Natural killer cell (primary cell): ENCODE measurements around the gene TLE3. TPM values are rescaled to one million over a fixed set of nuclear protein-coding genes. Genes with fewer than 3 reads are reported as not detected.

Experiments
- ATAC-seq, 3 donors: fragments of 150-1000 bp in 2 of 3; fragments of 200-7000 bp in 1 of 3; cut with Tn5 transposase; 1 replicate in 1 of 3; 2 replicates in 2 of 3; pipeline ENCODE4 v1.10.0; 2021; ENCODE audit warnings: mild to moderate bottlenecking in 2 of 3, moderate library complexity in 2 of 3
- DNase-seq, 2 donors: peaks; one replicate each; pipeline versions ENCODE4 v3.0.0 to v3.0.0-alpha.2; 2013 to 2021; ENCODE audit warnings: mixed read lengths in 1 of 2
- H3K27ac ChIP-seq: one replicate; pipeline ENCODE4 v1.5.1; 2013; ENCODE audit warnings: mild to moderate bottlenecking, low read length
- H3K27me3 ChIP-seq: one replicate; pipeline ENCODE4 v1.6.1; 2013; ENCODE audit warnings: low read length; ENCODE audit not compliant: control insufficient read depth, insufficient read depth
- H3K36me3 ChIP-seq: one replicate; pipeline ENCODE4 v1.6.1; 2013; ENCODE audit warnings: low read length; ENCODE audit not compliant: control insufficient read depth, insufficient read depth
- H3K4me1 ChIP-seq: one replicate; pipeline ENCODE4 v1.6.1; 2013; ENCODE audit warnings: low read length; ENCODE audit not compliant: control insufficient read depth, insufficient read depth
- H3K4me3 ChIP-seq: one replicate; pipeline ENCODE4 v1.5.1; 2013; ENCODE audit warnings: low read length
- H3K9me3 ChIP-seq: one replicate; pipeline ENCODE4 v1.6.1; 2013; ENCODE audit warnings: low read length; ENCODE audit not compliant: control insufficient read depth, insufficient read depth
- H3K27ac Mint-ChIP-seq, 2 donors: one replicate each; pipeline ENCODE4 v1.8.0; 2022; ENCODE audit warnings: mild to moderate bottlenecking in 2 of 2, mixed read lengths in 2 of 2, moderate library complexity in 1 of 2
- H3K27me3 Mint-ChIP-seq, 2 donors: one replicate each; pipeline ENCODE4 v1.8.0; 2022; ENCODE audit warnings: low read depth in 2 of 2, mixed read lengths in 2 of 2
- H3K36me3 Mint-ChIP-seq: one replicate; pipeline ENCODE4 v1.8.0; 2022; ENCODE audit warnings: mixed read lengths
- H3K4me1 Mint-ChIP-seq, 2 donors: one replicate each; pipeline ENCODE4 v1.8.0; 2022; ENCODE audit warnings: mixed read lengths in 2 of 2
- H3K4me3 Mint-ChIP-seq: one replicate; pipeline ENCODE4 v1.8.0; 2022; ENCODE audit warnings: mild to moderate bottlenecking, moderate library complexity, mixed read lengths
- H3K9me3 Mint-ChIP-seq, 2 donors: one replicate each; pipeline ENCODE4 v1.8.0; 2022; ENCODE audit warnings: mixed read lengths in 2 of 2
- WGBS: methylation state at CpG from one replicate; pipeline ENCODE4 v1.1.7; 2013; ENCODE audit warnings: missing lambda C conversion rate; ENCODE audit not compliant: insufficient coverage; 5-methylcytosine and 5-hydroxymethylcytosine counted together
- intact Hi-C: fragments of 100-400 bp; cut with micrococcal nuclease; formaldehyde crosslinking; loops from one replicate; pipeline ENCODE4 v1.14.2; 2022
- total RNA-seq, 4 donors: library from RNA; stranded (reverse); fragments of 120-200 nt in 1 of 4; gene quantifications; one replicate each; pipeline versions ENCODE4 v1.2.3 to v1.2.4, GENCODE V29; 2013 to 2022
- TF ChIP-seq, protein P1 (sequence below): fragments of 200-600 bp; IDR thresholded peaks from one replicate; pipeline ENCODE4 v1.8.0; 2022; ENCODE audit warnings: antibody characterized with exemption

TLE3 gene
- total RNA-seq, 3 donors from 2014 or later (not counting 1 experiment from before 2014, with no cell fraction given): 32.1 to 94.9 (median 36.7) TPM

DNA sequence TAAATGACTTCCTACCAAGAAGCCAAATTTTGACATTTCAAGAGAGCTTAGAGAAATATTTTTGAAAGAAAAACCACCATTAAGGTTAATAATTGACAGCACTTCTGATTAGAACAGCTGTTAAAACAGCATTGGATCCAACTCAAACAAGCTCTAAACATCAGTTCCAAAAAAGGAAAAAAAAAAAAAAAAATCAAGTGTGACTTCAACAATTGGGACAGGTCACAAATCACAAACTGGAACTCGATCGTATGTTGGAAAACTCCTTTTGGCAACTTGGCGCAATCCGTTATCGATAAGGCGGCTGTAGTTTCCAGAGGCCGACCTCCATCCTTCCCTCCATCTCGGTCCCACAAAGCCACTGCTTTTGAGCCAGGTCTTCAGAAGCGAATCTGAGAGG lies 17.8 kb downstream of the TLE3 start:
- Histone ChIP-seq H3K36me3 (peaks cover 44% of the 10 kb centered on the region), H3K4me3 (no peak overlapping the region), H3K27ac (no peak overlapping the region), H3K9me3 (no peaks in the 10 kb centered on the region), H3K27me3 (no peaks in the 10 kb centered on the region), H3K4me1 (peaks cover 15% of the 10 kb centered on the region)
- Mint-ChIP-seq H3K9me3 (no peaks in the 10 kb centered on the region), H3K4me3 (no peak overlapping the region), H3K36me3 (no peaks in the 10 kb centered on the region), H3K27ac (no peak overlapping the region), H3K4me1 (peaks cover 11 to 31% of the 10 kb centered on the region in 2 donors), H3K27me3 (no peaks in the 10 kb centered on the region)
- 96% methylated on average over 8 of the region's 9 CpGs for WGBS
- no peak for ATAC-seq
- intact Hi-C loops: no loop called here
- no peak for DNase-seq
- TF ChIP-seq, protein P1, sequence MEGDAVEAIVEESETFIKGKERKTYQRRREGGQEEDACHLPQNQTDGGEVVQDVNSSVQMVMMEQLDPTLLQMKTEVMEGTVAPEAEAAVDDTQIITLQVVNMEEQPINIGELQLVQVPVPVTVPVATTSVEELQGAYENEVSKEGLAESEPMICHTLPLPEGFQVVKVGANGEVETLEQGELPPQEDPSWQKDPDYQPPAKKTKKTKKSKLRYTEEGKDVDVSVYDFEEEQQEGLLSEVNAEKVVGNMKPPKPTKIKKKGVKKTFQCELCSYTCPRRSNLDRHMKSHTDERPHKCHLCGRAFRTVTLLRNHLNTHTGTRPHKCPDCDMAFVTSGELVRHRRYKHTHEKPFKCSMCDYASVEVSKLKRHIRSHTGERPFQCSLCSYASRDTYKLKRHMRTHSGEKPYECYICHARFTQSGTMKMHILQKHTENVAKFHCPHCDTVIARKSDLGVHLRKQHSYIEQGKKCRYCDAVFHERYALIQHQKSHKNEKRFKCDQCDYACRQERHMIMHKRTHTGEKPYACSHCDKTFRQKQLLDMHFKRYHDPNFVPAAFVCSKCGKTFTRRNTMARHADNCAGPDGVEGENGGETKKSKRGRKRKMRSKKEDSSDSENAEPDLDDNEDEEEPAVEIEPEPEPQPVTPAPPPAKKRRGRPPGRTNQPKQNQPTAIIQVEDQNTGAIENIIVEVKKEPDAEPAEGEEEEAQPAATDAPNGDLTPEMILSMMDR: no peak

DNA sequence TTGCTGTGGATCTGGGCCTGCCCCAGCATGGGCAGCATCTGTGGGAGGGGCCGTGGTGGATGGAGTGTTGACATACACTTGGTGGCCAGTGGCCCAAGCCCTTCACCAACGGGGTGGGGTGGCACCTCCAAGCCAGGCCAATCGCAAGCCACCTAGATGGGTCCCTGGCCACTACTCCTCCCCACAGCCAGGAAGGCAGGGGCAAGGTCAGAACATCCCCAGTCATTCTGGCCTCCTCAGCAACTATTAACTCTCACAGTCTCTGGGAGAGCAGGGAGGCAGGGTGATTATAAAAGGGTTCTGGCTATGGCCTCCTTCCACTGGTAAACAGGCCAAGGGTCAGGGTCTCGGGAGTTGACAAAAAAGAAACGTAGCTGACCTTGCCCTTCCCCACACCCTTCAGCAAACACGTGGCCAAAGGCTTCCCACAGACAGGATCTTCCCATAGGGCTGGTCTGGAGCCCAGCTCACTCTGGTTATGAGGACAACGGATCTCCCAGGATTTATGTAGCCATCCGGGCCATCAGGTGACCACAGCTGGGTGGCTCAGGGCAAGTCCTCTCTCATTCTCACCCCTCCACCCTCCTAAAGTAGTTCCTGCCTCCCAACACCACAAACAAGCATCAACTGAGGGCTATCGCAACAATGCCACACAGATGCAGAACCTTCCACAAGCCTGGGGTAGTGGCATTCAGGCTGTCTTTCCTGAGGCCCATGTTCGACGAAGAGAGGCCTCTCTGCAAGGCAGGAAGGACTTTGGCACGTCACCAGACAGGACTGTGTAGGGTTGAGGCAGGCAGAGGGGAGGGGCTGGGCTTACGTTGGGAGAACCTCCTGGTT lies 18.9 kb downstream of the TLE3 start:
- H3K27me3 Mint-ChIP-seq: no peaks in the 10 kb centered on the region
- peaks cover 5 to 24% of the 10 kb centered on the region in 2 donors for H3K4me1 Mint-ChIP-seq
- H3K4me3 Mint-ChIP-seq: no peak overlapping the region
- H3K36me3 ChIP-seq: peaks cover 50% of the 10 kb centered on the region
- TF ChIP-seq, protein P1: no peak
- H3K36me3 Mint-ChIP-seq: no peaks in the 10 kb centered on the region
- H3K27ac Mint-ChIP-seq: no peak overlapping the region
- H3K27me3 ChIP-seq: no peaks in the 10 kb centered on the region
- ATAC-seq (no peak), DNase-seq (no peak)
- intact Hi-C loops: no loop called here
- no peak overlapping the region for H3K27ac ChIP-seq
- H3K4me3 ChIP-seq: no peak overlapping the region
- peaks cover 4% of the 10 kb centered on the region for H3K4me1 ChIP-seq
- WGBS: 87% methylated on average over 13 of the region's 13 CpGs
- no peaks in the 10 kb centered on the region for H3K9me3 ChIP-seq
- H3K9me3 Mint-ChIP-seq: no peaks in the 10 kb centered on the region

DNA sequence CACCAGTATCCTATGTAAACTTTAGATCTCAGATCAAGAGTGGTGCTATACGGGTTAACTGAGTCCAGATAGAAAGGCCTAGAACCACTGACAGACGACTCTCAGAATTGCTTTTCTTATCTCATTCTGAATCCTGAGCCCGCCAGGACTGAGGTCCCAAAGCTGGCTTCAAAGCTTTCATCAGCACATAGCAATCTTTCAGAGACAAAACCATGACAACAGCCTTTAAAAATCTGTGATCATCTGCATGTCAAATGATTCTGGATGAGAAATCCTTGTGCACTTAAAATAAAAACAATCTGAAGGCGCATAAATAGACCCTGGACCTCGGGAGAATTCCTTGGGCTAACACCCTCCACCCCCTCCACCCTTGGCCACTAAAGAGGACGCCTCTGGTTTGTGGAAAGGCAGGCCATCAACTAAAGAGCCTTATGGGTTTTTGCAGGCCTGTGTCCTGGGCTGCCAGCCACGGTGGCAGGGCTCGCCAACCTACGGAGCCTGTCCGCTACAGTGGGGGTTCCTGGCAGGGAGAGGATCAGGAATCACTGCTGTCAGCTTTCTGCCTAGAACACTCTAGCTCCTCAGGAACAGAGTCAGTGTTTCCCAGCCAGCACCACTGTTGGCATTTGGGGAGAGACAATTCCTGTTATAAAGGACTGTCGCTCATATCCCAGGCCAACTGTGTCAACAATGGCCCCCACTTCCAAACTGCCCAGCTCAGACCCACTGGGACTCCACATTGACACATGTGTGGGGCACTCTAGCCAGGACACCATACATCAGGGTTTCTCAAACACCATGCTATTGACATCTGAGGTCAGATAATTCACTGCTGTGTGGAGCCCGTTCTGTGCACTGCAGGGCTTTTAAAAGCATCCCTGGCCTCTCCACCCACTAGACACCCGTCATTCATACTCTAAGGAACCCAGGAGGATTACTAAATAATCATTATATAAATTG lies 20.2 kb downstream of the TLE3 start:
- Mint-ChIP-seq H3K4me1 (peaks cover 0 to 13% of the 10 kb centered on the region in 2 donors), H3K4me3 (no peak overlapping the region), H3K9me3 (no peaks in the 10 kb centered on the region), H3K27me3 (no peaks in the 10 kb centered on the region), H3K27ac (no peak overlapping the region), H3K36me3 (no peaks in the 10 kb centered on the region)
- H3K27ac ChIP-seq: no peak overlapping the region
- ATAC-seq: no peak
- peaks cover 60% of the 10 kb centered on the region for H3K36me3 ChIP-seq
- no peaks in the 10 kb centered on the region for H3K9me3 ChIP-seq
- no peak overlapping the region for H3K4me3 ChIP-seq
- no peak for DNase-seq
- TF ChIP-seq, protein P1: no peak
- WGBS: 95% methylated on average over 12 of the region's 13 CpGs
- intact Hi-C loops: no loop called here
- no peaks in the 10 kb centered on the region for H3K27me3 ChIP-seq
- H3K4me1 ChIP-seq: peaks cover 2% of the 10 kb centered on the region
